T-cell (primary cell): ENCODE data around the gene LRRC51. TPM values are rescaled to one million over a fixed set of nuclear protein-coding genes. Genes with fewer than 3 reads are reported as not detected.

Source experiments
- ATAC-seq, 4 experiments: fragments of 200-7000 bp in 3 of 4; fragments of 150-1000 bp in 1 of 4; cut with Tn5 transposase; replicated peaks in 1 of 4; 1 replicate in 3 of 4; 2 replicates in 1 of 4; pipeline ENCODE4 v1.10.0; 2021; ENCODE audit warnings: moderate library complexity in 3 of 4, mild to moderate bottlenecking in 2 of 4, moderate number of reproducible peaks in 1 of 4
- CTCF ChIA-PET, 2 donors: fragments of 300-600 bp; sonication (Branson Sonifier 250); formaldehyde crosslinking; loops; one replicate each; lab custom pipeline; 2022; ENCODE audit warnings: antibody characterized with exemption in 2 of 2; lab: Charles Lee
- POLR2A ChIA-PET, 2 donors: fragments of 300-600 bp; sonication (Branson Sonifier 250); formaldehyde crosslinking; loops; one replicate each; lab custom pipeline; 2022; ENCODE audit warnings: antibody characterized with exemption in 2 of 2; lab: Charles Lee
- DNase-seq, 35 experiments: peaks; one replicate each; pipeline versions ENCODE4 v3.0.0 to v3.0.0-alpha.2; 2013 to 2023
- H3K27ac ChIP-seq: one replicate; pipeline ENCODE4 v1.5.1; 2013; ENCODE audit warnings: low read length
- H3K27me3 ChIP-seq, 2 experiments: replicated peaks in 1 of 2; 1 replicate in 1 of 2; 2 replicates in 1 of 2; pipeline versions ENCODE4 v1.6.1 to v1.7.0; 2013; ENCODE audit warnings: low read length in 1 of 2, mixed read lengths in 1 of 2; ENCODE audit not compliant: control insufficient read depth in 2 of 2, insufficient read depth in 2 of 2; ENCODE audit errors: extremely low read depth in 1 of 2
- H3K36me3 ChIP-seq, 2 donors: 1 replicate in 1 of 2; 2 replicates in 1 of 2; pipeline versions ENCODE4 v1.6.1 to v1.7.0; 2013; ENCODE audit warnings: low read length in 1 of 2; ENCODE audit not compliant: control insufficient read depth in 2 of 2, insufficient read depth in 1 of 2; ENCODE audit errors: extremely low read depth in 1 of 2
- H3K4me1 ChIP-seq, 2 experiments: 1 replicate in 1 of 2; 2 replicates in 1 of 2; pipeline versions ENCODE4 v1.6.1 to v1.7.0; 2013; ENCODE audit warnings: low read length in 2 of 2, mixed read lengths in 1 of 2; ENCODE audit not compliant: insufficient read depth in 2 of 2, control insufficient read depth in 1 of 2; ENCODE audit errors: extremely low read depth in 1 of 2
- H3K4me3 ChIP-seq, 2 donors: 1 replicate in 1 of 2; 2 replicates in 1 of 2; pipeline versions ENCODE4 v1.5.1 to v1.7.0; 2013; ENCODE audit warnings: mild to moderate bottlenecking in 2 of 2, low read length in 1 of 2, moderate library complexity in 1 of 2; ENCODE audit not compliant: control insufficient read depth in 1 of 2; ENCODE audit errors: extremely low read depth in 1 of 2
- H3K9me3 ChIP-seq: 2 replicates; pipeline ENCODE4 v1.7.0; 2013
- H3K27ac Mint-ChIP-seq, 2 donors: one replicate each; pipeline ENCODE4 v1.8.0; 2020 to 2021; ENCODE audit warnings: mild to moderate bottlenecking in 2 of 2, mixed read lengths in 2 of 2
- H3K27me3 Mint-ChIP-seq, 2 donors: one replicate each; pipeline ENCODE4 v1.8.0; 2021 to 2022; ENCODE audit warnings: mixed read lengths in 2 of 2
- H3K36me3 Mint-ChIP-seq: one replicate; pipeline ENCODE4 v1.8.0; 2021; ENCODE audit warnings: mixed read lengths
- H3K4me1 Mint-ChIP-seq, 3 donors: one replicate each; pipeline ENCODE4 v1.8.0; 2020 to 2022; ENCODE audit warnings: mixed read lengths in 3 of 3, mild to moderate bottlenecking in 1 of 3
- H3K4me3 Mint-ChIP-seq, 3 donors: one replicate each; pipeline ENCODE4 v1.8.0; 2020 to 2022; ENCODE audit warnings: mild to moderate bottlenecking in 3 of 3, mixed read lengths in 3 of 3, moderate library complexity in 3 of 3
- H3K9me3 Mint-ChIP-seq, 3 donors: one replicate each; pipeline ENCODE4 v1.8.0; 2020 to 2022; ENCODE audit warnings: mixed read lengths in 3 of 3
- WGBS: methylation state at CpG from one replicate; pipeline ENCODE4 v1.1.5; 2013; ENCODE audit warnings: missing lambda C conversion rate; ENCODE audit not compliant: insufficient coverage; 5-methylcytosine and 5-hydroxymethylcytosine counted together
- total RNA-seq, 35 experiments: library from RNA in 6 of 35; stranded (reverse) in 6 of 35; fragments of 120-200 nt in 1 of 35; gene quantifications; one replicate each; pipeline versions ENCODE4 v1.2.1 to v1.2.4 and lab custom pipeline; 2013 to 2026

Gene LRRC51
- total RNA-seq, 5 donors from 2014 or later (not counting 1 experiment from before 2014, with no cell fraction given), result 2.5 to 5.1 (median 3.7) TPM

DNA sequence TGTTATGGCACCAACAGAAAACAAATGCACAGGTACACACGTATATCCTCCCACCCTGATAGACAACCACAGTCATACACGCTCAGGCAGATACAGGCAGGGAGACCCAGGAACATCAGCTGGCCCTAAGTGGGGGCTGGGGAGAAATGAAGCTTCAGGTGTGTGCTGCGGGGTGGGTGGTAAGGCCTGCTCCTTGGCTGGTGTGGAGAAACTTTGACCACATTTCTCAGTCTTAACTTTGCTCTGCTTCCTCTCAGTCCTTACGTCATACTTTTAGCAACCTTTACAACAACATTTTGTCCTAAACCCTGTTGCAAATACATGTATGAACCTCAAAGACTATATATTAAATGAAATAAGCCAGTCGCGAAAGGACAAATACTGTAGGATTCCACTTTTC lies 38.5 kb downstream of the LRRC51 start:
- H3K27me3 ChIP-seq, result peaks cover 0 to 26% of the 10 kb centered on the region in 2 experiments
- no peak overlapping the region for H3K4me3 ChIP-seq
- H3K4me1 Mint-ChIP-seq, result no peaks in the 10 kb centered on the region
- no peaks in the 10 kb centered on the region for H3K36me3 Mint-ChIP-seq
- ChIA-PET CTCF (interaction anchor here in 1 of 2 donors (0.6 kb wide), 1 partner anchor 25 kb away, joined by 4 read pairs; no protein-coding TSS in a partner anchor), POLR2A (interaction anchor here in 1 of 2 donors (0.5 kb wide), 1 partner anchor 10 kb away, joined by 3 read pairs; no protein-coding TSS in a partner anchor)
- DNase-seq, result no peak
- no peak overlapping the region for H3K4me3 Mint-ChIP-seq
- no peak overlapping the region for H3K27ac Mint-ChIP-seq
- peaks cover 15 to 21% of the 10 kb centered on the region in 2 donors for H3K27me3 Mint-ChIP-seq
- no peak for ATAC-seq
- no peaks in the 10 kb centered on the region for H3K36me3 ChIP-seq
- H3K27ac ChIP-seq, result no peak overlapping the region
- H3K4me1 ChIP-seq, result no peaks in the 10 kb centered on the region
- H3K9me3 ChIP-seq, result no peaks in the 10 kb centered on the region
- no peaks in the 10 kb centered on the region for H3K9me3 Mint-ChIP-seq
- WGBS, result no CpG with 5 or more reads among the region's 6 CpGs

DNA sequence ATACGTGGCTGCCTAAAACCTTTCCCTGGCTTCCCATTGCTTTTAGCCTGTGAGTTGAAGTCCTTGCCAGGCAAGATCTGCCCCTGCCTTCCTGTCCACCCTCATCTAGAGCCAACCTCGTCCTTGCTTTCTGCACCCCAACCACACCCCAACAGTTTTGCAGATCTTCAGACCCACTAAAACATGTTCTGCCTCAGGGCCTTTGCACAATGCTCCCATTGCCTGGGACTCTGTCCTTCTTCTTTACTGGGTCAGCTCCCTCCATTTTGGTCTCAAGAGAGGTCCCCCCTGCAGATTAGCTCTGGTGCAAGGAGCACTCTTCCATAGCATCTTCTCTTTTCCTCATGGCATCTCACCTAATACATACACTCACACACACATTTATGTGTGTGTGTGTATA lies 40.3 kb downstream of the LRRC51 start:
- no peaks in the 10 kb centered on the region for H3K36me3 ChIP-seq
- H3K4me1 ChIP-seq, result no peaks in the 10 kb centered on the region
- no peak overlapping the region for H3K27ac ChIP-seq
- H3K9me3 ChIP-seq, result no peaks in the 10 kb centered on the region
- peaks cover 0 to 30% of the 10 kb centered on the region in 2 experiments for H3K27me3 ChIP-seq
- Mint-ChIP-seq H3K9me3 (no peaks in the 10 kb centered on the region), H3K36me3 (no peaks in the 10 kb centered on the region), H3K4me3 (no peak overlapping the region), H3K27ac (no peak overlapping the region), H3K27me3 (peaks cover 15 to 21% of the 10 kb centered on the region in 2 donors), H3K4me1 (no peaks in the 10 kb centered on the region)
- 70% methylated on average over 2 of the region's 2 CpGs for WGBS
- no peak overlapping the region for H3K4me3 ChIP-seq
- ChIA-PET CTCF (no interaction called here), POLR2A (no interaction called here)
- DNase-seq (no peak), ATAC-seq (no peak)

DNA sequence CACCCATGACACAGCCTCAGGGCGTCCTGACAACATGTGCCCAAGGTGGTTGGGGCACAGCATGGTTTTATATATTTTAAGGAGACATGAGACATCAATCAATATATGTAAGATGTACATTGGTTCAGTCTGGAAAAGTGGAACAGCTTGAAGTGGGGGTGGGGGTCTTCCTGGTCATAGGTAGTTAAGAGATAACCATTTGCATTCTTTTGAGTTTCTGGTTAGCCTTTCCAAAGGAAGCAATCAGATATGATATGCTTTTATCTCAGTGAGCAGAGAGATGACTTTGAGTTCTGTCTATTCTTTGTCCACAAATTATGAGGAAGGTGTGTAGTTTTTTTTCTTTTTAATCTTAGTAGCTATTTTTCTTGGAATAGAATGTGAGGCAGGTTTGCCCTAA lies 42.0 kb downstream of the LRRC51 start:
- Mint-ChIP-seq H3K27me3 (peaks cover 8 to 13% of the 10 kb centered on the region in 2 donors), H3K4me3 (no peak overlapping the region), H3K36me3 (no peaks in the 10 kb centered on the region), H3K4me1 (no peaks in the 10 kb centered on the region), H3K27ac (no peak overlapping the region), H3K9me3 (peaks cover 0 to 4% (median 1%) of the 10 kb centered on the region in 3 donors)
- no CpG with 5 or more reads among the region's 1 CpG for WGBS
- Histone ChIP-seq H3K4me3 (no peak overlapping the region), H3K27ac (no peak overlapping the region), H3K9me3 (no peaks in the 10 kb centered on the region), H3K36me3 (no peaks in the 10 kb centered on the region), H3K27me3 (peaks cover 0 to 24% of the 10 kb centered on the region in 2 experiments), H3K4me1 (no peaks in the 10 kb centered on the region)
- DNase-seq (no peak), ATAC-seq (no peak)
- ChIA-PET CTCF (no interaction called here), POLR2A (no interaction called here)

DNA sequence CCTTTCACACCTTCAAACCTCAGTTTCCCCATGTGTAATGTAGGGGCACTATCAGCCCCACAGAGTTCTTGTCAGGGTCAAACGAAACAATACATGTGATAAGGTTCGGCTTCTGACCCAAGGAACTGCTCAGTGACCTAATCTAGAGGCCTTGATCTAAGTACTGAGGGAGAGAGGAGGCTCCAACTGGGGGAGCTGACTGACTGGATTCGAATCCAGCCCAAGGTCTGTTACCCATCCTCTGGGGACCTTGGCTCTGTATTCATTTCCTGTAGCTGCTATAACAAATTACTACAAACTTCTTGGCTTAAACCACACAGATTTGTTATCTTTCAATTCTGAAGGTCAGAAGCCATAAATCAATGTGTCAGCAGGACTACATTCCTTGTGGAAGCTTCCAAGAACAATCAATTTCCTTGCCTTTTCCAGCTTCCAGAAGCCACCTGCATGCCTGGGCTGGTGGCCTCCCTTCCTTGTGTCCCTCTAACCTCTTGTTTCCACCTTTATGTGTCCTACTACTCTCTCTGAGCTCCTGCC lies 42.5 kb downstream of the LRRC51 start:
- Histone ChIP-seq H3K27me3 (peaks cover 0 to 24% of the 10 kb centered on the region in 2 experiments), H3K9me3 (no peaks in the 10 kb centered on the region), H3K36me3 (no peaks in the 10 kb centered on the region), H3K4me3 (no peak overlapping the region), H3K4me1 (no peaks in the 10 kb centered on the region), H3K27ac (no peak overlapping the region)
- CTCF ChIA-PET, result no interaction called here
- no CpG with 5 or more reads among the region's 3 CpGs for WGBS
- ATAC-seq (no peak), DNase-seq (no peak)
- H3K27ac Mint-ChIP-seq, result no peak overlapping the region
- H3K4me3 Mint-ChIP-seq, result no peak overlapping the region
- peaks cover 8 to 13% of the 10 kb centered on the region in 2 donors for H3K27me3 Mint-ChIP-seq
- H3K4me1 Mint-ChIP-seq, result no peaks in the 10 kb centered on the region
- H3K36me3 Mint-ChIP-seq, result no peaks in the 10 kb centered on the region
- H3K9me3 Mint-ChIP-seq, result peaks cover 0 to 7% (median 6%) of the 10 kb centered on the region in 3 donors
- POLR2A ChIA-PET, result no interaction called here

DNA sequence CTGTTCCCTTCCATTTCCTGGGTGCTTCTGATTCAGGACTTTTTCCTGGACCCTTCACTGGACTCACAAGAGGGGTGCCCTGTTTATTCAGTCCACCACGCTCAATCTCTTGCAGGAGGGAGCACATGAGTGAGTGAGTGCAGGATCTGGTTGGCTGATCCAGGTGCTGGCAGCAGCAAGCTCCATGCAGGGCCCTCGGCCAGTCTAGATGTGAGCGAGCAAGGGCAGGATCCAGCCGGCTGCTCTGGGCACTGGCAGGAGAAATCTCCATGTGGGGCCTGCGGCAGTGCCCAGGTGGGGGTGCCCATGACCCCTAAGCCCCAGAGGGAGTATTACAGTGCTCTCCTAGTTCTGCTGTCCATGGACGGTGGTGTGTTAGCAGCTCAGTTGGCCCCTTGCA lies 43.4 kb downstream of the LRRC51 start:
- no peaks in the 10 kb centered on the region for H3K4me1 Mint-ChIP-seq
- no peak overlapping the region for H3K4me3 Mint-ChIP-seq
- Histone ChIP-seq H3K27ac (no peak overlapping the region), H3K4me1 (no peaks in the 10 kb centered on the region), H3K36me3 (no peaks in the 10 kb centered on the region), H3K4me3 (no peak overlapping the region), H3K9me3 (no peaks in the 10 kb centered on the region), H3K27me3 (peaks cover 0 to 19% of the 10 kb centered on the region in 2 experiments)
- ATAC-seq (no peak), DNase-seq (no peak)
- 89% methylated on average over 6 of the region's 6 CpGs for WGBS
- H3K27ac Mint-ChIP-seq, result no peak overlapping the region
- peaks cover 6% of the 10 kb centered on the region for H3K36me3 Mint-ChIP-seq
- peaks cover 7 to 15% of the 10 kb centered on the region in 2 donors for H3K27me3 Mint-ChIP-seq
- ChIA-PET CTCF (no interaction called here), POLR2A (no interaction called here)
- peaks cover 7 to 15% (median 13%) of the 10 kb centered on the region in 3 donors for H3K9me3 Mint-ChIP-seq

DNA sequence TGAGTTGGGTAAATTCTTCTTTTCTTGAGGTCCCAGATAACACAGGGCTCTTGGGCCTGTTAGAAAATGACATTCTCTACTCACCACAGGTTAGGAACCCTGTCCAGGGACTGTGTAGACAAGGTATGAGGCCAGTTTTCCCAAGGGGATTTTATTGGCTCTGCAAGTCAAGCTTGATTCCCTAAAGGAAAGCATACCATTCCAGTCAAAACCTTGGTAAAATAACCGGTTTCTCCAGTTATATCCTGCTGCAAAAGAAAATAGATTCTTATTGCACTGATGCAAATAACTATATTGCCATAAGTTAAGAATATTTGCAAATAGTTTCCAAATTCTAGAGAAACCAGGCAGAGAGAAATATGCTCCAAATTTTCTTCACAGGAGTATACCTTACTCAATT lies 45.3 kb downstream of the LRRC51 start:
- Mint-ChIP-seq H3K27me3 (peaks cover 5 to 15% of the 10 kb centered on the region in 2 donors), H3K9me3 (peaks cover 11 to 17% (median 16%) of the 10 kb centered on the region in 3 donors), H3K36me3 (peaks cover 9% of the 10 kb centered on the region), H3K27ac (no peak overlapping the region), H3K4me1 (no peaks in the 10 kb centered on the region), H3K4me3 (no peak overlapping the region)
- H3K4me1 ChIP-seq, result no peaks in the 10 kb centered on the region
- no peak overlapping the region for H3K4me3 ChIP-seq
- H3K9me3 ChIP-seq, result no peaks in the 10 kb centered on the region
- ChIA-PET CTCF (no interaction called here), POLR2A (interaction anchor here in 1 of 2 donors (0.6 kb wide), 1 partner anchor 135 kb away, joined by 3 read pairs; no protein-coding TSS in a partner anchor)
- H3K27me3 ChIP-seq, result peaks cover 0 to 14% of the 10 kb centered on the region in 2 experiments
- ATAC-seq (no peak), DNase-seq (no peak)
- WGBS, result no CpG with 5 or more reads among the region's 1 CpG
- no peak overlapping the region for H3K27ac ChIP-seq
- H3K36me3 ChIP-seq, result no peaks in the 10 kb centered on the region
